Kidney tubule cell (primary cell): Measurements from ENCODE around the gene GPC6.
A peak's percentile ranks its signal among the peaks of the same experiment; 100 is the strongest.
"Not testable (repeated sequence)": the region's sequence is repeated elsewhere in the genome, so short reads cannot be mapped to it uniquely, and the experiment has no call there.

Experiments
- DNase-seq: peaks from one replicate; pipeline ENCODE4 v3.0.0-alpha.2; 2018; ENCODE audit warnings: low spot score

GPC6 gene

GRCh38 chr13:94328381-94329041 is 1101.9 kb downstream of the GPC6 start:
- DNase-seq, result no peak

GRCh38 chr13:94329277-94329676 is 1102.7 kb downstream of the GPC6 start:
- DNase-seq, result no peak

- DNase-seq, result peak; percentile 86
These were observed 1103.3 kb downstream of the GPC6 start for GRCh38 chr13:94329754-94330551.

DNA sequence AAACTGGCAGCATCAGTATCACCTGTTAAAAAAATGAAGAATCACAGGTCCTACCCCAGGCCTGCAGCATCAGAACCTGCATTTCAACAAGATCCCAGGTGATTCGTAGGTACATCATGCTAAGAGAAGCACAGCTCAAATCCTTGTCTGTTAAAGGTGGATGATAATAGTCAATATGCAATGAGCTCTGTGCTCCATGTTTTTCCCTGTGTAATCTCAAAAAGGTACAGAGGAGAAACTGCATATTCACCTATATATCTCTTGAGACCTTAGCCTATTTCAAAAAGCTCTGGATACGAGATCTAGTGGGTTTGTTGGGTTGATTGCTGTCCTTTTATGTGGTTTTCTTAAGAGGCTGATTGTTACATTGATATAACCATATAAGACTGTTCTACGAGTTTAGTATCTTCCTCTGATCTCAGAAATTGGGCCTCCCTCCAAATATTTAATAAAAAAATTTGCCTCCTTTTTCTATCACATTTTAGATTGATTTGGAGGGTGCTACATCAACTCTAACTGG is 1104.0 kb downstream of the GPC6 start:
- DNase-seq, result no peak

DNA sequence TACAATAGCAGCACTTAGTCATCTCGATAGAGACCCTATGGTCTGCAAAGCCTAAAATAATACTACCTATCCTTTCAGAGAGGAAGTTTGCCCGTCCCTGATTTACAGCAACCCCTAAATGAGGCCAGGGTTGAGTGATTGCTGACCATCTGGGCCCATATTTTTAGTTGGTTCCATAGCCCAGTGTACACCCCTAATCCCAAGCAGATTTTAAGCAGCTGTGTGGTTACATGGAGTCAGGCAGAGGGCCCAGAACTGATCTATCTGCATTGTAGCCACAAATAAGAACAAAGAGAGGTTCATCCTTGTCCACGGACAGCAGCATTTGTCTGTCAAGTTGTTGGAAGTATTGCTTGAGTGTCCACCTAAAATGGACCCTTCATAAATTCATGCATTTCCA is 1104.7 kb downstream of the GPC6 start:
- no peak for DNase-seq

GRCh38 chr13:94332359-94333096 is 1105.9 kb downstream of the GPC6 start:
- DNase-seq, result no peak

GRCh38 chr13:94333131-94333820 is 1106.7 kb downstream of the GPC6 start:
- no peak for DNase-seq

DNA sequence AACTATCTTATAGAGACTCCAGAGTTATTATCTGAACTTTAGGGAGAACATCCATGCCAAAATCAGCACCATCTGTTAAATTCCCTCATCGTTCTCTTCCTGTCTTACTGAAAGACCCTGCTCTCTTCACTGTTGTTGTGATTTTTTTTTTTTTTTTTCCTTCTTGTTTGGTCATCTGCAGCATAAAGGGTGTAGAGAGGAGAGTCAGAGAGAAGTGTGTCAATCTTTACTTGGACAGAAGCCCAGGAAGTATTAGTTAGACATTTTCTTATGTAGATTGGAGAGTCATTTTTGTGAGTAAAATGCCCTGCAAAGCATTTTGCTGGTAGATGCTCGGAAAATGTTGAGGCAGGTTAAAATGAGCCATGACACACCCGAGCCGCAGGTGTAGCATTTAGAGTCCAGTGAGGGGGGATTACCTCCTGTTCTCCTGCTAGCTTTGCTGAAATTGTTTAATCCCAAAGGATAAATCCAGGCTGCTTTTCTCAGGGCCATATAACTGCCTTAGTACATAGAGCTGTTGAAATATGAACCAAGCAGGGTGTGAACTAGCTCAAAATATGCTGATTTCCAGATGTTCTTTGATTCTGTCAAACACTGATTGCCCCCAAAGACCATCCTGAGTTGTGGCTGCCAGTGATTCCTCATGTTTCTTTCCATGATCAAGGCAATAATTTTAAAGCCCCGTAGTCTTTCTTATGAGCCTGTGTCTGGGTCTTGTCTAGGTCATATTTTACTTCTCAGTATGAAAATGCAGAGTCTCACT is 1109.3 kb downstream of the GPC6 start:
- DNase-seq, result peak; percentile 52

- DNase-seq, result no peak
These were observed 1112.6 kb downstream of the GPC6 start for GRCh38 chr13:94339116-94339687.

- DNase-seq, result no peak
These were observed 1116.0 kb downstream of the GPC6 start for GRCh38 chr13:94342436-94343242.

GRCh38 chr13:94343243-94343585 is 1116.6 kb downstream of the GPC6 start:
- DNase-seq, result no peak

DNA sequence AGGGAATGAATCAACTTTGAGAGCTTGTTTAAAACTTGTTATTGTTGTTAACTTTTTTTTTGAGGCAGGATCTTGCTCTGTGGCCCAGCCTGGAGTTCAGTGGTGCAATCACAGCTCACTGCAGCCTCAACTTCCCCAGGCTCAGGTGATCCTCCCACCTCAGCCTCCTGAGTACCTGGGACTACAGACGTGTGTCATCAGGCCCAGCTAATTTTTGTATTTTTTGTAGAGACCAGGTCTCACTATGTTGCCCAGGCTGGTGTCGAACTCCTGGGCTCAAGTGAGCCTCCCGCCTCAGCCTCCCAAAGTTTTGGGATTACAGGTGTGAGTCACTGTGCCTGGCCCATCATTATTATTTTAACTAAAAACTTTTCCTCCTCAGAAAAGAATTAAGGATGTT is 1117.1 kb downstream of the GPC6 start:
- not testable (repeated sequence) for DNase-seq

- DNase-seq, result peak; percentile 65
These were observed 1117.7 kb downstream of the GPC6 start for GRCh38 chr13:94344126-94344818.

DNA sequence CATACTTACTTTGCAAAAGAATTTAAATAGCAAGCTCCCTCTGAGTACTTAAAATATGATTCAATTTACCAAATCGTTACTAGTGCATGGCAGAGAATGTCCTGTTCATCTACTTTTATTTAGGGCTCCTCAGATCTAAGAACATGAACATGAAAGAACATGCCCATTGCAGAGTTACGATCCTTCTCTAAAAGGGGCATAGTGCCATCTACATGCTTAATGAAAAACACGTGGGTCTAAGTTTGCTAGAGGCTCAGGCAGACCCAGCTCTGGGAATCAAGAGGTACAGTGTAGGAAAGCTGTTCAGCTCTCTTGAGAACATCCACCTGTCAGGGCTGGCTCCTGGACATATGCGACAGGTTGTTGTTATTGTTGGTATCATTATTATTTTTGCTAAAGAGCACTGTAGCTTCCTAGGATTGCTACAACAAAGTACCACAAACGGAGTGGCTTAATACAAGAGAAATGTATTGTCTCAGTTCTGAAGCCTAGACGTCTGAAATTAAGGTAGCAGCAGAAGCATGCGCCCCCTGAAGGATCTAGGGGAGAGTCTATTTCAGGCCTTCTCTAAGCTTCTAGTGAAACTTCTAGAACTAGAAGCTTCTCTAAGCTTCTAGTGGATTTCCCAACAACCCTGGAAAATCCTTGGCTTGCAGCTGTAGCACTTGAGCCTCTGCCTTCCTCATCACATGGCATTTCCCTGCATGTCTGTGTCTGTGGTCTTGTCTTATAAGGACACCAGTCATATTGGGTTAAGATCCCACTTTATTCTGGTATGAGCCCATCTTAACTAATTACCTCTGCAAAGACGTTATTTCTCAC is 1119.0 kb downstream of the GPC6 start:
- DNase-seq, result peak; percentile 43

DNA sequence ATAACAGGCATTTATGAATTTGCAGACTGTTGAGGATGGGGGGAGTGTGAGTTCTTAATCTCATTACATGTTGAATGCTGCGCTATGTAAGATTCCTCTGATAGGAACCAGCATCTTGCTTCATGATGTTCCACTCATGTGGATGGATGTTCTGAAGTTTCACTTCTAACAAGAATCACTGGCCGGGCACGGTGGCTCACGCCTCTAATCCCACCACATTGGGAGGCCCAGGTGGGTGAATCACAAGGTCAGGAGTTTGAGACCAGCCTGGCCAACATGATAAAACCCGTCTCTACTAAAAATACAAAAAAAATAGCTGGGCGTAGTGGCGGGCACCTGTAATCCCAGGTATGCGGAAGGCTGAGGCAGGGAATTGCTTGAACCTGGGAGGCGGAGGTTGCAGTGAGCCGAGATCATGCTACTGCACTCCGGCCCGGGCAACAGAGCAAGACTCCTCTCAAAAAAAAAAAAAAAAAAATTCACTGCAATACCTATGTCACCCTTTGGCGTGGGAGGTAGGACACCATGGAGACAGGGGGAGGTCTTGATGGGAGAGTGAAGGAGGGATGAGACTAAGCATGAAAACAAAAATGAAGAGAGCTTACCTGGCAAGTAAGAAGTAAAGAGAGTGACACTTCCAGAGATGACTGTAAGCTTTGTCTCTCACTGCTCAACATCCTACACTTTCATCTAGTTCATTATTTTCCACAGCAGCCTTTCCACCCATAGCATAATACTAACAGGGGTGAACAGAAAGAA is 1119.8 kb downstream of the GPC6 start:
- no peak for DNase-seq

- DNase-seq, result peak; percentile 86
These were observed 1124.8 kb downstream of the GPC6 start for GRCh38 chr13:94351292-94351990.

DNA sequence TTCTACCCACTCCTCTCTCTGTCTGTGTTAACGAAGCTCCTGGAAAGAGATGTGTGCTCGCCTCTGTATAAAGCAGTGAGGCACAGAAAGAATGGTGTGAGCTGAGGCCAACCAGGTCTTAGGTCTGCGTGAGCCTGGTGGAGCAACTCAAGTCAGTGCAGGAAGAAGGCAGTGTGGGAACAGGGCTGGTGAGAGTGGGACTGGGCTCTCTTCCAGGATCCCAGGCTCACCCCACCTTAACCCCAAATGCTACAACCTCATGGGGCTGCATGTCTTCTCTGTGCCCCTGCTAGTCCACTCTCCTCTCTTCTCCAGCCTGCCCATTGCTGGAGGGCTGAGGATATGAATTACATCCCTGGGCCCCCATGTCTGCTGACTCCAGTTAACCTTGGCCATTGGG is 1125.5 kb downstream of the GPC6 start:
- no peak for DNase-seq
